Testis (tissue), 2 donors: ENCODE results near the gene SRCIN1.

ENCODE experiments used
- CTCF ChIP-seq, 3 experiments: fragments of 450-650 bp in 2 of 3; fragments of 200-600 bp in 1 of 3; sonication (generic) in 1 of 3; IDR thresholded peaks; one replicate each; pipeline ENCODE4 v1.5.1; 2016 to 2019; ENCODE audit warnings: antibody characterized with exemption in 3 of 3, mild to moderate bottlenecking in 2 of 3, moderate library complexity in 1 of 3
- POLR2A ChIP-seq: fragments of 450-650 bp; IDR thresholded peaks from one replicate; pipeline ENCODE4 v1.6.1; 2017; ENCODE audit warnings: antibody characterized with exemption, mild to moderate bottlenecking, moderate library complexity

GRCh38 chr17:38594152-38594551 lies 11.6 kb downstream of the SRCIN1 start:
- TF ChIP-seq CTCF (IDR thresholded peaks at IDR 0.05) (no peak), POLR2A (no peak)
